ENCODE measurements around the gene CBLN3.

The CBLN3 gene

DNA sequence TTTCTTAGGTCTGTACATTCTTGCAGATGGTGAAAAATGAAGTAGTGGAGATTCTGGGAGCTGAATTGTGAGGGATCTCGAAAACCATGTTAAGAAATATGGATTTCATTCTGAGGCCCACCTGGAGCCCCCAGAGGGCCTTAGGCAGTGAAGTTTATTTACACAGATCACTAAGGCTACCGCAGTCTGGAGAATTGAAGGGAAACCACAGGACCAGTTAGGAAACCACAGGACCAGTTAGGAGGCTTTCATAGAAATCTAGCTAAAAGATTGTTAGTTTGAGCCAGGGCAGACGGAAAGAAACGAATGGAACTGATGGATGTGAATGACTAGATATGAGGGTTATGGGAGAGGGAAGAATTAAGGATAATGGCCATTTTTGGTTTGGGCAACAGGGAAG is 7.2 kb downstream of the CBLN3 start:
- no peaks in the 10 kb centered on the region for H3K9me2 ChIP-seq (ENCODE audit: low read depth, low read length)
- no peaks in the 10 kb centered on the region for H4K20me1 ChIP-seq (ENCODE audit: insufficient read depth, low read length)
- no peaks in the 10 kb centered on the region for H3K27me3 ChIP-seq (ENCODE audit: insufficient read depth, low read length)
- TF ChIP-seq EZH2 (IDR thresholded peaks at IDR 0.05; ENCODE audit: borderline replicate concordance, low read length), result no peak
- H3K4me3 ChIP-seq (ENCODE audit: low read depth, low read length, poor library complexity, severe bottlenecking), result no peak overlapping the region
- peaks cover 33% of the 10 kb centered on the region for H3K4me1 ChIP-seq (ENCODE audit: insufficient read depth, low read length, severe bottlenecking)
- H3K36me3 ChIP-seq (ENCODE audit: insufficient read depth, low read length), result no peaks in the 10 kb centered on the region
- H3K27ac ChIP-seq (ENCODE audit: low read depth, low read length, poor library complexity, severe bottlenecking), result no peak overlapping the region
- no peaks in the 10 kb centered on the region for H3K79me2 ChIP-seq (ENCODE audit: insufficient read depth, low read length)
- no peaks in the 10 kb centered on the region for H3K9me3 ChIP-seq (ENCODE audit: low read length)
- no peak overlapping the region for H2AFZ ChIP-seq (ENCODE audit: low read length)
- no peaks in the 10 kb centered on the region for H3F3A ChIP-seq (ENCODE audit: insufficient read depth, low read length)
- H3K4me2 ChIP-seq (ENCODE audit: low read length), result no peak overlapping the region
- no peak overlapping the region for H3K9ac ChIP-seq (ENCODE audit: low read length)

- H3K36me3 ChIP-seq (ENCODE audit: insufficient read depth, low read length), result no peaks in the 10 kb centered on the region
- TF ChIP-seq EZH2 (IDR thresholded peaks at IDR 0.05; ENCODE audit: borderline replicate concordance, low read length), result no peak
- TF ChIP-seq, protein P1, sequence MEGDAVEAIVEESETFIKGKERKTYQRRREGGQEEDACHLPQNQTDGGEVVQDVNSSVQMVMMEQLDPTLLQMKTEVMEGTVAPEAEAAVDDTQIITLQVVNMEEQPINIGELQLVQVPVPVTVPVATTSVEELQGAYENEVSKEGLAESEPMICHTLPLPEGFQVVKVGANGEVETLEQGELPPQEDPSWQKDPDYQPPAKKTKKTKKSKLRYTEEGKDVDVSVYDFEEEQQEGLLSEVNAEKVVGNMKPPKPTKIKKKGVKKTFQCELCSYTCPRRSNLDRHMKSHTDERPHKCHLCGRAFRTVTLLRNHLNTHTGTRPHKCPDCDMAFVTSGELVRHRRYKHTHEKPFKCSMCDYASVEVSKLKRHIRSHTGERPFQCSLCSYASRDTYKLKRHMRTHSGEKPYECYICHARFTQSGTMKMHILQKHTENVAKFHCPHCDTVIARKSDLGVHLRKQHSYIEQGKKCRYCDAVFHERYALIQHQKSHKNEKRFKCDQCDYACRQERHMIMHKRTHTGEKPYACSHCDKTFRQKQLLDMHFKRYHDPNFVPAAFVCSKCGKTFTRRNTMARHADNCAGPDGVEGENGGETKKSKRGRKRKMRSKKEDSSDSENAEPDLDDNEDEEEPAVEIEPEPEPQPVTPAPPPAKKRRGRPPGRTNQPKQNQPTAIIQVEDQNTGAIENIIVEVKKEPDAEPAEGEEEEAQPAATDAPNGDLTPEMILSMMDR (IDR thresholded peaks at IDR 0.05; ENCODE audit: low read length), result no peak
- no peaks in the 10 kb centered on the region for H3F3A ChIP-seq (ENCODE audit: insufficient read depth, low read length)
- H2AFZ ChIP-seq (ENCODE audit: low read length), result no peak overlapping the region
- H3K79me2 ChIP-seq (ENCODE audit: insufficient read depth, low read length), result no peaks in the 10 kb centered on the region
- peaks cover 12% of the 10 kb centered on the region for H3K4me1 ChIP-seq (ENCODE audit: insufficient read depth, low read length, severe bottlenecking)
- no peak overlapping the region for H3K27ac ChIP-seq (ENCODE audit: low read depth, low read length, poor library complexity, severe bottlenecking)
- H3K27me3 ChIP-seq (ENCODE audit: insufficient read depth, low read length), result 0 out of 2 replicates have a peak, but pooled peaks cover 6% of the 10 kb centered on the region
- no peaks in the 10 kb centered on the region for H3K9me2 ChIP-seq (ENCODE audit: low read depth, low read length)
- no peaks in the 10 kb centered on the region for H3K9me3 ChIP-seq (ENCODE audit: low read length)
- H4K20me1 ChIP-seq (ENCODE audit: insufficient read depth, low read length), result no peaks in the 10 kb centered on the region
- H3K4me2 ChIP-seq (ENCODE audit: low read length), result no peak overlapping the region
- no peak overlapping the region for H3K9ac ChIP-seq (ENCODE audit: low read length)
- no peak overlapping the region for H3K4me3 ChIP-seq (ENCODE audit: low read depth, low read length, poor library complexity, severe bottlenecking)
Measured at GRCh38 chr14:24418492-24418873, 11.0 kb downstream of the CBLN3 start.

DNA sequence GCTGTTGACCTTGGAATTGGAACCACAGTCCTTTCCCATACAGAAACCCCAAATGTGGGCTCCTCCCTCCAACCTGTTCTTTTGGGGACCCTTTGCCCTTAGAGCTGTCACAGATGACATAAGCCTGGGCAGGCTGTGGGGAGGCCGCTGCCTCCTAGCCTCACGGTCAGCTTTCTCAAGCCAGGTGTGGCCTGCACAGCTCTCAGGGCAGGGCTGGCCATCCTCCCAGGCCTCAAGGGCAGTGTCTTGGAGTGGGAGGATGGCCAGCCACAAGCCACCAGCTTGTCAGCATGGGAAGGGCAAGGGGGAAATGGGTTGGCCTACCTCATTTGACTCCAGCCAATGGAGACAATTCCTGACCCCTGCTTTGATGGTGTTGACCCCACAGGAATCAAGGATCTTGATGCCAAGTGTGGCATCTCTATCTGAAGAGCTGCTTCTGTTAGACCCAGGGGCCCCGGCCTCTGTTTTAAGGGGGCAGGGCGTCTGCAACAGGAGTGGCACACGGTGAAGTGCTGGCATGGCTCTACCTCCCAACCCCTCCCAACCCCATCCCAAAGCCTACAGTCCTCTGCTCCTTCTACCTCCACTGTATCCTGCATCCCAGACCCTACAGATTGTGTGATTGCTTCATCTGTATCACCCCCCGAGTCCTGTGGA is 11.5 kb downstream of the CBLN3 start:
- H3K36me3 ChIP-seq (ENCODE audit: insufficient read depth, low read length), result no peaks in the 10 kb centered on the region
- H2AFZ ChIP-seq (ENCODE audit: low read length), result no peak overlapping the region
- H3K4me2 ChIP-seq (ENCODE audit: low read length), result no peak overlapping the region
- H3K4me3 ChIP-seq (ENCODE audit: low read depth, low read length, poor library complexity, severe bottlenecking), result no peak overlapping the region
- no peaks in the 10 kb centered on the region for H3K79me2 ChIP-seq (ENCODE audit: insufficient read depth, low read length)
- TF ChIP-seq, protein P1 (IDR thresholded peaks at IDR 0.05; ENCODE audit: low read length), result no peak
- TF ChIP-seq EZH2 (IDR thresholded peaks at IDR 0.05; ENCODE audit: borderline replicate concordance, low read length), result no peak
- H3K27ac ChIP-seq (ENCODE audit: low read depth, low read length, poor library complexity, severe bottlenecking), result no peak overlapping the region
- 0 out of 2 replicates have a peak, but pooled peaks cover 6% of the 10 kb centered on the region for H3K27me3 ChIP-seq (ENCODE audit: insufficient read depth, low read length)
- H3K9me2 ChIP-seq (ENCODE audit: low read depth, low read length), result no peaks in the 10 kb centered on the region
- H4K20me1 ChIP-seq (ENCODE audit: insufficient read depth, low read length), result no peaks in the 10 kb centered on the region
- no peaks in the 10 kb centered on the region for H3F3A ChIP-seq (ENCODE audit: insufficient read depth, low read length)
- no peak overlapping the region for H3K9ac ChIP-seq (ENCODE audit: low read length)
- H3K4me1 ChIP-seq (ENCODE audit: insufficient read depth, low read length, severe bottlenecking), result peaks cover 7% of the 10 kb centered on the region
- no peaks in the 10 kb centered on the region for H3K9me3 ChIP-seq (ENCODE audit: low read length)

Data from OCI-LY1 (cell line).